B cell (primary cell): ENCODE measurements around the gene F2RL3.

Experiments used
- CTCF ChIP-seq: fragments of 200-600 bp; IDR thresholded peaks from one replicate; pipeline ENCODE4 v1.8.0; 2022; ENCODE audit warnings: antibody characterized with exemption, mild to moderate bottlenecking
- EZH2 ChIP-seq: IDR thresholded peaks from 2 replicates; pipeline ENCODE4 v1.6.1; 2012; ENCODE audit warnings: borderline replicate concordance, low read depth, mild to moderate bottlenecking, moderate library complexity, low read length; ENCODE audit not compliant: insufficient read depth, poor library complexity, severe bottlenecking

- no peak for TF ChIP-seq CTCF
- TF ChIP-seq EZH2: no peak
Observed at GRCh38 chr19:16880884-16881554, 7.8 kb upstream of the F2RL3 start.
